CD8-positive, alpha-beta memory T cell (primary cell): ENCODE data around the gene LAMA3. TPM values are rescaled to one million over a fixed set of nuclear protein-coding genes. Genes with fewer than 3 reads are reported as not detected.
A peak's percentile ranks its signal among the peaks of the same experiment; 100 is the strongest.

ENCODE experiments used
- CTCF ChIA-PET: fragments of 350-600 bp; sonication (Branson Sonifier 250); formaldehyde crosslinking; loops from one replicate; lab custom pipeline; 2021; ENCODE audit warnings: antibody characterized with exemption; lab: Charles Lee
- POLR2A ChIA-PET: fragments of 350-600 bp; sonication (Branson Sonifier 250); formaldehyde crosslinking; loops from one replicate; lab custom pipeline; 2021; ENCODE audit warnings: antibody characterized with exemption; lab: Charles Lee
- DNase-seq, 5 donors: peaks; one replicate each; pipeline versions ENCODE4 v3.0.0 to v3.0.0-alpha.2; 2020 to 2022; ENCODE audit warnings: mixed read lengths in 1 of 5
- H3K27ac ChIP-seq: one replicate; pipeline ENCODE4 v1.7.0; 2013; ENCODE audit warnings: low read depth, mild to moderate bottlenecking, low read length, moderate library complexity
- H3K27me3 ChIP-seq: 2 replicates; pipeline ENCODE4 v1.7.0; 2013; ENCODE audit warnings: low read length, mild to moderate bottlenecking; ENCODE audit not compliant: insufficient read depth, poor library complexity, severe bottlenecking
- H3K36me3 ChIP-seq: 2 replicates; pipeline ENCODE4 v1.7.0; 2013; ENCODE audit warnings: mild to moderate bottlenecking, low read length, moderate library complexity; ENCODE audit not compliant: insufficient read depth
- H3K4me1 ChIP-seq: 2 replicates; pipeline ENCODE4 v1.7.0; 2013; ENCODE audit warnings: mild to moderate bottlenecking, low read length, moderate library complexity; ENCODE audit not compliant: insufficient read depth
- H3K4me3 ChIP-seq: 2 replicates; pipeline ENCODE4 v1.7.0; 2013; ENCODE audit warnings: mild to moderate bottlenecking, low read length
- H3K9me3 ChIP-seq: 2 replicates; pipeline ENCODE4 v1.7.0; 2013; ENCODE audit warnings: mild to moderate bottlenecking, low read length
- H3K27ac Mint-ChIP-seq, 8 donors: one replicate each; pipeline ENCODE4 v1.8.0; 2020 to 2021; ENCODE audit warnings: mixed read lengths in 8 of 8, mild to moderate bottlenecking in 6 of 8, inconsistent platforms in 3 of 8, moderate library complexity in 3 of 8
- H3K27me3 Mint-ChIP-seq, 2 donors: one replicate each; pipeline ENCODE4 v1.8.0; 2020 to 2021; ENCODE audit warnings: mixed read lengths in 2 of 2, mild to moderate bottlenecking in 1 of 2, moderate library complexity in 1 of 2
- H3K36me3 Mint-ChIP-seq, 3 donors: one replicate each; pipeline ENCODE4 v1.8.0; 2020 to 2021; ENCODE audit warnings: mixed read lengths in 3 of 3, inconsistent platforms in 1 of 3, mild to moderate bottlenecking in 1 of 3
- H3K4me1 Mint-ChIP-seq, 3 donors: one replicate each; pipeline ENCODE4 v1.8.0; 2020 to 2021; ENCODE audit warnings: mixed read lengths in 3 of 3, inconsistent platforms in 1 of 3, mild to moderate bottlenecking in 1 of 3
- H3K4me3 Mint-ChIP-seq, 7 donors: one replicate each; pipeline ENCODE4 v1.8.0; 2020 to 2021; ENCODE audit warnings: mixed read lengths in 7 of 7, mild to moderate bottlenecking in 6 of 7, moderate library complexity in 4 of 7, inconsistent platforms in 2 of 7
- H3K9me3 Mint-ChIP-seq, 5 donors: one replicate each; pipeline ENCODE4 v1.8.0; 2020 to 2022; ENCODE audit warnings: mixed read lengths in 5 of 5, mild to moderate bottlenecking in 3 of 5, moderate library complexity in 2 of 5, inconsistent platforms in 1 of 5
- polyA plus RNA-seq: library from polyadenylated mRNA; unstranded; fragments of 300-500 nt; fragmentation: Illumina TruSeq; gene quantifications from one replicate; pipeline ENCODE4 v1.2.3, GENCODE V29; 2021
- total RNA-seq, 2 experiments: library from RNA; stranded (reverse); gene quantifications; one replicate each; pipeline ENCODE4 v1.2.3, GENCODE V29; 2021

LAMA3 gene
- total and polyA plus RNA-seq, 3 experiments from 2014 or later: 0.47 TPM; not detected in 2

GRCh38 chr18:23903971-23904370, 214.7 kb downstream of the LAMA3 start:
- DNase-seq: no peak
- ChIA-PET CTCF (no interaction called here), POLR2A (no interaction called here)
- Histone ChIP-seq H3K4me3 (no peak overlapping the region), H3K27me3 (no peaks in the 10 kb centered on the region), H3K4me1 (no peaks in the 10 kb centered on the region), H3K9me3 (no peaks in the 10 kb centered on the region), H3K36me3 (no peaks in the 10 kb centered on the region), H3K27ac (no peak overlapping the region)
- H3K4me3 Mint-ChIP-seq: no peak overlapping the region
- H3K36me3 Mint-ChIP-seq: no peaks in the 10 kb centered on the region
- H3K9me3 Mint-ChIP-seq: no peaks in the 10 kb centered on the region
- H3K27me3 Mint-ChIP-seq: peaks cover 0 to 2% of the 10 kb centered on the region in 2 donors
- peaks cover 3 to 6% (median 6%) of the 10 kb centered on the region in 3 donors for H3K4me1 Mint-ChIP-seq
- H3K27ac Mint-ChIP-seq: peak overlapping the region in 1 of 8 donors; percentile 36

- POLR2A ChIA-PET: no interaction called here
- CTCF ChIA-PET: interaction anchor here (1.9 kb wide), 1 partner anchor 11 kb away, joined by 10 read pairs; no protein-coding TSS in a partner anchor
- no peak overlapping the region for H3K27ac Mint-ChIP-seq
These were observed 217.4 kb downstream of the LAMA3 start for GRCh38 chr18:23906658-23907057.

GRCh38 chr18:23908827-23909226, 219.6 kb downstream of the LAMA3 start:
- no peak for DNase-seq
- no peak overlapping the region for H3K27ac ChIP-seq
- no peaks in the 10 kb centered on the region for H3K27me3 ChIP-seq
- ChIA-PET POLR2A (no interaction called here), CTCF (interaction anchor here (0.6 kb wide), 1 partner anchor 287 kb away, joined by 3 read pairs; no protein-coding TSS in a partner anchor)
- Mint-ChIP-seq H3K27me3 (no peaks in the 10 kb centered on the region), H3K36me3 (no peaks in the 10 kb centered on the region), H3K9me3 (no peaks in the 10 kb centered on the region), H3K27ac (no peak overlapping the region), H3K4me3 (no peak overlapping the region), H3K4me1 (no peaks in the 10 kb centered on the region)
- H3K4me3 ChIP-seq: no peak overlapping the region
- no peaks in the 10 kb centered on the region for H3K36me3 ChIP-seq
- H3K9me3 ChIP-seq: no peaks in the 10 kb centered on the region
- H3K4me1 ChIP-seq: no peaks in the 10 kb centered on the region

More at GRCh38 chr18:23906658-23907057, 217.4 kb downstream of the LAMA3 start:
- H3K4me3 ChIP-seq: no peak overlapping the region
- H3K9me3 Mint-ChIP-seq: no peaks in the 10 kb centered on the region
- no peak overlapping the region for H3K27ac ChIP-seq
- no peak for DNase-seq
- H3K27me3 ChIP-seq: no peaks in the 10 kb centered on the region
- no peaks in the 10 kb centered on the region for H3K36me3 ChIP-seq
- no peaks in the 10 kb centered on the region for H3K4me1 Mint-ChIP-seq
- no peaks in the 10 kb centered on the region for H3K4me1 ChIP-seq
- H3K4me3 Mint-ChIP-seq: no peak overlapping the region
- no peaks in the 10 kb centered on the region for H3K9me3 ChIP-seq
- H3K36me3 Mint-ChIP-seq: no peaks in the 10 kb centered on the region
- H3K27me3 Mint-ChIP-seq: no peaks in the 10 kb centered on the region

GRCh38 chr18:23910032-23910431, 220.8 kb downstream of the LAMA3 start:
- H3K4me3 ChIP-seq: no peak overlapping the region
- ChIA-PET POLR2A (no interaction called here), CTCF (no interaction called here)
- H3K4me1 ChIP-seq: no peaks in the 10 kb centered on the region
- no peaks in the 10 kb centered on the region for H3K36me3 ChIP-seq
- no peaks in the 10 kb centered on the region for H3K4me1 Mint-ChIP-seq
- no peaks in the 10 kb centered on the region for H3K27me3 ChIP-seq
- DNase-seq: no peak
- H3K27ac Mint-ChIP-seq: no peak overlapping the region
- no peaks in the 10 kb centered on the region for H3K9me3 ChIP-seq
- no peak overlapping the region for H3K4me3 Mint-ChIP-seq
- H3K36me3 Mint-ChIP-seq: no peaks in the 10 kb centered on the region
- no peaks in the 10 kb centered on the region for H3K27me3 Mint-ChIP-seq
- no peak overlapping the region for H3K27ac ChIP-seq
- no peaks in the 10 kb centered on the region for H3K9me3 Mint-ChIP-seq

- DNase-seq: no peak
- Histone ChIP-seq H3K27ac (no peak overlapping the region), H3K4me3 (no peak overlapping the region), H3K4me1 (no peaks in the 10 kb centered on the region), H3K36me3 (no peaks in the 10 kb centered on the region), H3K27me3 (no peaks in the 10 kb centered on the region), H3K9me3 (no peaks in the 10 kb centered on the region)
- POLR2A ChIA-PET: no interaction called here
- no peaks in the 10 kb centered on the region for H3K27me3 Mint-ChIP-seq
- CTCF ChIA-PET: no interaction called here
- H3K27ac Mint-ChIP-seq: no peak overlapping the region
- no peaks in the 10 kb centered on the region for H3K9me3 Mint-ChIP-seq
- no peaks in the 10 kb centered on the region for H3K4me1 Mint-ChIP-seq
- H3K4me3 Mint-ChIP-seq: no peak overlapping the region
- no peaks in the 10 kb centered on the region for H3K36me3 Mint-ChIP-seq
These were observed 223.1 kb downstream of the LAMA3 start for GRCh38 chr18:23912356-23912755.

- no peak for DNase-seq
- H3K27me3 Mint-ChIP-seq: peaks cover 0 to 3% of the 10 kb centered on the region in 2 donors
- Histone ChIP-seq H3K4me3 (no peak overlapping the region), H3K9me3 (no peaks in the 10 kb centered on the region), H3K27me3 (no peaks in the 10 kb centered on the region), H3K36me3 (no peaks in the 10 kb centered on the region), H3K4me1 (peaks cover 13% of the 10 kb centered on the region), H3K27ac (no peak overlapping the region)
- H3K4me3 Mint-ChIP-seq: no peak overlapping the region
- H3K9me3 Mint-ChIP-seq: no peaks in the 10 kb centered on the region
- ChIA-PET POLR2A (interaction anchor here (0.7 kb wide), 1 partner anchor 818 kb away, joined by 4 read pairs; no protein-coding TSS in a partner anchor), CTCF (no interaction called here)
- peaks cover 10 to 23% (median 22%) of the 10 kb centered on the region in 3 donors for H3K4me1 Mint-ChIP-seq
- H3K27ac Mint-ChIP-seq: no peak overlapping the region
- no peaks in the 10 kb centered on the region for H3K36me3 Mint-ChIP-seq
These were observed 227.1 kb downstream of the LAMA3 start for GRCh38 chr18:23916338-23916737.

GRCh38 chr18:23918395-23919032, 229.3 kb downstream of the LAMA3 start:
- H3K9me3 Mint-ChIP-seq: no peaks in the 10 kb centered on the region
- CTCF ChIA-PET: interaction anchor here (0.6 to 2.9 kb wide), 44 partner anchors 9 to 422 kb away, joined by 3 to 21 read pairs (median 4); partner anchors contain the start of gene CABYR
- peak overlapping the region in 1 of 8 donors; percentile 19 for H3K27ac Mint-ChIP-seq
- H3K4me3 ChIP-seq: no peak overlapping the region
- no peaks in the 10 kb centered on the region for H3K27me3 ChIP-seq
- peak; percentile 61 to 83 (median 67) for DNase-seq
- H3K9me3 ChIP-seq: no peaks in the 10 kb centered on the region
- no peak overlapping the region for H3K27ac ChIP-seq
- POLR2A ChIA-PET: no interaction called here
- peaks cover 15 to 31% (median 28%) of the 10 kb centered on the region in 3 donors for H3K4me1 Mint-ChIP-seq
- peaks cover 0 to 5% of the 10 kb centered on the region in 2 donors for H3K27me3 Mint-ChIP-seq
- H3K36me3 ChIP-seq: no peaks in the 10 kb centered on the region
- H3K36me3 Mint-ChIP-seq: no peaks in the 10 kb centered on the region
- no peak overlapping the region for H3K4me3 Mint-ChIP-seq
- peaks cover 13% of the 10 kb centered on the region for H3K4me1 ChIP-seq

GRCh38 chr18:23920054-23920453, 230.8 kb downstream of the LAMA3 start:
- Histone ChIP-seq H3K4me3 (no peak overlapping the region), H3K4me1 (peaks cover 13% of the 10 kb centered on the region), H3K36me3 (no peaks in the 10 kb centered on the region), H3K27me3 (no peaks in the 10 kb centered on the region), H3K27ac (no peak overlapping the region), H3K9me3 (no peaks in the 10 kb centered on the region)
- no peaks in the 10 kb centered on the region for H3K9me3 Mint-ChIP-seq
- peaks cover 15 to 31% (median 28%) of the 10 kb centered on the region in 3 donors for H3K4me1 Mint-ChIP-seq
- ChIA-PET CTCF (interaction anchor here (1.0 to 2.9 kb wide), 4 partner anchors 10 to 92 kb away, joined by 3 to 21 read pairs (median 5); no protein-coding TSS in a partner anchor), POLR2A (no interaction called here)
- peaks cover 0 to 5% of the 10 kb centered on the region in 2 donors for H3K27me3 Mint-ChIP-seq
- no peaks in the 10 kb centered on the region for H3K36me3 Mint-ChIP-seq
- H3K4me3 Mint-ChIP-seq: no peak overlapping the region
- no peak for DNase-seq
- peak overlapping the region in 5 of 8 donors; percentile 12 to 69 (median 40) for H3K27ac Mint-ChIP-seq
